ENCODE data around the gene NUMA1.
A peak's percentile ranks its signal among the peaks of the same experiment; 100 is the strongest.

NUMA1 gene

GRCh38 chr11:72100009-72100408 lies 19.7 kb upstream of the NUMA1 start:
- no peak for DNase-seq

- no peak for DNase-seq
Measured at GRCh38 chr11:72098741-72099140, 18.4 kb upstream of the NUMA1 start.

GRCh38 chr11:72091292-72091691 lies 10.9 kb upstream of the NUMA1 start:
- DNase-seq = peak; percentile 65

- no peak for DNase-seq
Measured at GRCh38 chr11:72088076-72088808, 7.9 kb upstream of the NUMA1 start.

- no peak for DNase-seq
Measured at GRCh38 chr11:72085621-72086351, 5.4 kb upstream of the NUMA1 start.

GRCh38 chr11:72084965-72085364 lies 4.6 kb upstream of the NUMA1 start:
- no peak for DNase-seq

GRCh38 chr11:72084076-72084475 lies 3.7 kb upstream of the NUMA1 start:
- no peak for DNase-seq

GRCh38 chr11:72083414-72083813 lies 3.1 kb upstream of the NUMA1 start:
- DNase-seq = no peak

- no peak for DNase-seq
Measured at GRCh38 chr11:72081821-72082453, 1.6 kb upstream of the NUMA1 start.

GRCh38 chr11:72081184-72081644 lies 872 bp upstream of the NUMA1 start:
- no peak for DNase-seq

- no peak for DNase-seq
Measured at GRCh38 chr11:72079819-72080325, 470 bp downstream of the NUMA1 start.

GRCh38 chr11:72078477-72078876 lies 1.9 kb downstream of the NUMA1 start:
- DNase-seq = no peak

- DNase-seq = no peak
Measured at GRCh38 chr11:72075756-72076155, 4.6 kb downstream of the NUMA1 start.

- DNase-seq = no peak
Measured at GRCh38 chr11:72075109-72075508, 5.2 kb downstream of the NUMA1 start.

- no peak for DNase-seq
Measured at GRCh38 chr11:72072348-72072747, 8.0 kb downstream of the NUMA1 start.

GRCh38 chr11:72070491-72070890 lies 9.9 kb downstream of the NUMA1 start:
- no peak for DNase-seq

- peak; percentile 18 for DNase-seq
Measured at GRCh38 chr11:72069787-72070251, 10.5 kb downstream of the NUMA1 start.

GRCh38 chr11:72069200-72069599 lies 11.1 kb downstream of the NUMA1 start:
- no peak for DNase-seq

- DNase-seq = no peak
Measured at GRCh38 chr11:72067676-72068075, 12.7 kb downstream of the NUMA1 start.

- no peak for DNase-seq
Measured at GRCh38 chr11:72067266-72067665, 13.1 kb downstream of the NUMA1 start.

GRCh38 chr11:72066855-72067254 lies 13.5 kb downstream of the NUMA1 start:
- DNase-seq = no peak

- no peak for DNase-seq
Measured at GRCh38 chr11:72061739-72062396, 18.5 kb downstream of the NUMA1 start.

- no peak for DNase-seq
Measured at GRCh38 chr11:72058416-72059034, 21.8 kb downstream of the NUMA1 start.
